HepG2 (cell line): ENCODE data around the gene CARS1.

Source experiments
- ETV6 ChIP-seq: sonication (generic); formaldehyde crosslinking; conservative IDR thresholded peaks from 2 replicates; pipeline ENCODE4 v1.4.0; 2020; ENCODE audit warnings: missing genetic modification reagents
- HOMEZ ChIP-seq: IDR thresholded peaks from 2 replicates; pipeline ENCODE4 v1.6.1; 2016; ENCODE audit warnings: low read depth

- TF ChIP-seq HOMEZ (CRISPR knock-in tag): no peak
- no peak for TF ChIP-seq ETV6 (CRISPR knock-in tag)
These were observed 5.1 kb downstream of the CARS1 start for GRCh38 chr11:3052109-3052479.
